Left kidney (tissue), 2 donors: ENCODE data around the gene SSUH2. TPM values are rescaled to one million over a fixed set of nuclear protein-coding genes. Genes with fewer than 3 reads are reported as not detected.
"Not testable (repeated sequence)": the region's sequence is repeated elsewhere in the genome, so short reads cannot be mapped to it uniquely, and the experiment has no call there.

Source experiments
- DNase-seq: peaks from one replicate; pipeline ENCODE4 v3.0.0-alpha.2; 2013
- polyA plus RNA-seq: library from polyadenylated mRNA; unstranded; fragments of 120-200 nt; gene quantifications from one replicate; pipeline ENCODE4 v1.2.1, GENCODE V29; 2013; ENCODE audit not compliant: insufficient read length

The SSUH2 gene
- polyA plus RNA-seq, 1 donor: 4.9 TPM

DNA sequence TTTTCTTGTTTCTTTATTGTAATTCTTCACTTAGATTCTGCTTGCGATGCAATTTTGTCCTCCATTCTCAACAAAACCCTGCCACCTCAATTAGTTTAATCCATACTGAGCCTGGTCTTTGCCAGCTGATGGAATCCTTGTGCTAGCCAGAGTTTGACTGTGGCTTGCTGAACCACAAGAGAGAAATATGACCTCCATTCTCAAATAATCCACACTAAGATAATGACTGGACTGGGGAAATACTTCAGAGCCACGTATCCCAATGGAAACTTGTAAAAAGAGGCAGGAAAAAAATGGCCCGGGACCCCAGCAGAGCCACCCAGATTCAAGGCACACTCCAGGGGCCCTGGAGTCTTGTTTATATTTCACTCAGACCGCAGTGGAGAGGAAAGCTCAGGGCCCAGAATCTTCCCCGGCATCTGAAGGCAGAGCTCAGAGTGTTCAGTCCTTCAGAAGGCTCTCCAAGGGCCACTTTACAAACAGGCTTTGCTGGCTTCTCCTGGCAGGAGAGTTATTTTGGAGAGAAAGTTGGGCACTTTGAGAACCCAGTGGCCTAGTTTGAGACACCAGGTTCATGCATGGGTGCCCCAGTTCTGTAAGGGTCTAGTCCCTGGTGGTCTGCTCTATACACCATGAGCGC lies 62.7 kb downstream of the SSUH2 start:
- no peak for DNase-seq

GRCh38 chr3:8581373-8581772 lies 63.2 kb downstream of the SSUH2 start:
- no peak for DNase-seq

DNA sequence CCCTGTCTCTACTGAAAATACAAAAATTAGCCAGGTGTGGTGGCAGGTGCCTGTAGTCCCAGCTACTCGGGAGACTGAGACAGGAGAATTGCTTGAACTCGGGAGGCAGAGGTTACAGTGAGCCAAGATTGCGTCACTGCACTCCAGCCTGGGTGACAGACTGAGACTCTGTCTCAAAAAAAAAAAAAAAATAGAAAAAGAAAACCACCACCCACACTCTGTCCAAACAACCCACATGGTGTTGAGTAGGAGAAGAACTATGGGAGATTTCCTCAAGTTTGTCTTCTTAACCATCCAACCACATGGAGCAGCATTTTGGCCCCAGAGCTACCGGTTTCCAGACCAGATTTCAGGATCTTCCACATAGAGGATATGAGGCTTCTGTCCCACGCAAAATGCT lies 64.2 kb downstream of the SSUH2 start:
- not testable (repeated sequence) for DNase-seq

- DNase-seq: no peak
Measured at GRCh38 chr3:8579943-8580342, 64.7 kb downstream of the SSUH2 start.

DNA sequence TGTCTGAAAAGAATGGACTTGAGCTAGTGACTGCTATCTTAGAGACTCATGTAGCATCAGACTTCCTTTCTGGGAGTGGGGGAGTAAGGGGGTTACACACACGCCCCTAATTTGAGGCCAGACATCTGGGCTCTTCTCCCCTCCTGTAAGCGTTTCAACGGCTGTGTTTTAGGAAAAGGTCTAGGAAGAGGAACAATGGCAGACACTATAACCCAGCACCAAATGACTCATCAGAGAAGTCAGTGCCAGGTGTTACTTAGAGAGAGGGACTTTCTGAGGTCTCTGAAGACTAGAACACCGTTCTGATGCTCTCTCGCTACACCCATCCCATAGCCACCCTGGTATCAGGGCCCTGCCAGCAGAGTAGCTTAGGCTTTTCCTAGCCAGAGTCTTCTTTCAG lies 65.5 kb downstream of the SSUH2 start:
- no peak for DNase-seq

DNA sequence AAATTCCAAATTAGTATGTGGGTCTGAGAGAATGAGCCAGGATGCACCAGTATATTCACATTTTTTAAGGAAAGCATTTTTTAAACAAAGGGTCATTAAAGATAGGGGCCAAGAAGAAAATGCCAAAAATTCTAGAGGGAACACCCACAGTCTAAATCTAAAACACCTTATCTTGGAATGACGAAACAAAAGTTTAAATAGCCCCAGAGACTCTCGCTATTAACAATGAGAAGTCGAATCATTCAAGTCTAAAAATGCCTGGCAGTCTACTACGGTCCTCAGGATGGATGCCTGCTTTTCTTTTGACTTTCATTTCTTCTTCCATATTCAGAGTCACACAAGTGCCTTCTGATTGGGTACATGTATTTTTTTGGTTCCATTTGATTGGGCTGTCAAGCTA lies 66.3 kb downstream of the SSUH2 start:
- no peak for DNase-seq

- no peak for DNase-seq
Measured at GRCh38 chr3:8576841-8577571, 67.6 kb downstream of the SSUH2 start.

DNA sequence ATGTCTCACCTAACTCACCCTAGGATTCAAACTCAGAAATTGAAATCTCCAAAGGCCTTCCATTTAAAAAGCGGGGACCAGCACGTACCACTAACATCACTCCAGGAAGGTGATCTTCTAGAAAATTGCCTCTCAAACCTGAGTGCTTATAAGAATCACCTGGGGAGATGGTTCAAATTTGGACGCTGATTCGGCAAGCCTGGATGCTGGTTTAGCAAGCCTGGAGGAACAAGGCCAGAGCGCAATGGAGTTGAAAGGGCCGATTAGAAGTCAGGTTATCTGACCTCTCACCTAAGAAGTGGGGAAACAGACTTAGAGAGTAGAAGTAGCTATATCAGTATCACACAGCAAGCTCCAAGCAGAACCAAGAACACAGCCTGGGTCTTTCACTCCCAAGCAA lies 68.2 kb downstream of the SSUH2 start:
- no peak for DNase-seq

DNA sequence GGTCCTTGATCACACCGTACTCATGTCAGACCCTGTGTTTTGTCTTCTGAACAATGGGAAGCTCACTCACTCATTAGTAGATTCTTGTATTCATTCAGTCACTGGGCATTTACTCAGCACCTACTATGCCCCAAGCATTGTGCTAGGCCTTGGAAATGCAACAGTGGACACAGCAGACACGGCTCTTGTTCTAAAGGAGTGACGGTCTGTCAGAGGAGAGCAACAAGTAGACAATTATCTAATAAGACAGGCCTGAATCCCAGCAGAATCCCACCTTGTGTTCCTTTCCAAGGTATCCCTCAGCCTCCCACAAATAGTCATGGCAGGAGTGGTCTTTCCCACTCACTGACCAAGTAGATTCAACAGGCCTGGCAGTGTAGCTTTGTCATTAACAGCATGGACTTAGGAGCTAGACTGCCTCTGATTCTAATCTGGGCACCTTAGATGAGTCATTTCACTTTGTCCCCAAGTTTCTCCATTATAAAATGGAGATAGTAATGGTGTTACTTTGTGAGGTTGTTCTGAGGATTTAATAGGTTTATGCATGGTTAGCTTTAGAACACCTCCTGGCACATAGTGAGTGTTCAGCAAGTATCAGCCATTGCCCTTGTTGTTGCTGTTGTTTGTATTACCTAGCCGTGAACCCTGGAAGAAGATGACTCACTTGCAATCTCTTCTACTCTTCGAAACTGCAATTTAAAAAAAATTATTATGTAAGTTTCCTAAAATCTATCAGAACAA lies 69.1 kb downstream of the SSUH2 start:
- DNase-seq: no peak

- DNase-seq: no peak
Measured at GRCh38 chr3:8574670-8575322, 69.8 kb downstream of the SSUH2 start.

DNA sequence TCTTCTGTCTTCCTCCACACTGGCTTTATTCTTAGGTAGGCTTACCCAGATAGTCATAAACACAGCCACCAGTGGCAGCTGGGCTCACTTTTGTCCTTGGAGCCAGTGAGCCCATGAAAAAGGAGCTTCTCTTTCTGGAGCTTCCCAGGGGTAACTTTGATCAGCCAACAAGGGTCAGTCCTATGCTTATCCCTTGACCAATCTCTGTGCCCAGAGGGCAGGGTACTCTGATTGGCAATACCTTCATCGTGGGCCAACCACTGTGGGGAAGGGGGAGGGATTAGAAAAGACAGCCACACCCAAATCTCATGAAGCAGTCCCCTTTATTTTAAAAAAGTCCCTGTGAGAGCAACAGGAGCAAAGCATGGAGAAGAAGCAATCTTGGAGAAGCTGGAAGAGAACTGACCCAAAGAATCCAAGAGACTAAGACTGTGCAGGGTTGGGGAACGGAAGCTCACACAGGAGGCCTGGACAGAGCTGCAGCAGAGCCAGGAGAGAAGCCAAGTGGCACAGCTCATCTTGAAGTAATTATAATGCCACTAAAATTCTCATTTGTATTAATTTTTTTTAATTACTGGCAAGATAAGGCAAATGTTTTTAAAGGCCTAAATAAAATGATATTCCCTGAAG lies 70.4 kb downstream of the SSUH2 start:
- no peak for DNase-seq

DNA sequence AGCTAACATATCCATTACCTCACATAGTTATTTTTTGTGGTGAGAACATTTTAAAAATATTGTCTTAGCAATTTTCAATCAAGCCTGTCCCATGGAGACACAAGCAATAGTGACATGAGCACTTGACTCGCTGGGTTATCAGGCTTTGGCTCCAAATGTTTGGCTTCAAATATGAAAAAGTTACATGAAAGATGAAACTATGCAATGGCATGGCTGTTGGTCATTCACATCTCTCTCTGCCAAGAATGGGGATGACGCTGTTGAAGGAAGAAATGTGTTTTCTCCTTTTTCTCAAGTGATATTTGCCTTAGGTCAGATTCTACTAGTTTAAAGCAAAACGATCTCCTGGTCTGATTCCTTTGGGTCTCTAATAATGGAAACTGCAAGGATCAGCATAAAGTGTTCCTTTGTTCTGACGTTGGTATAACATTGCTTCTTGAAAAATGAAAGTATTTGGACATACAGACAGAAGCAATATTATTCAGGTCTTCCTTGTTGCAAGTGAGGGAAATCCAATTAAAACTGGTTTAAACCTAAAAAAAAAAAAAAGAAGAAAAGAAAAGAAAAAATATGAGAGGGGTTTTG lies 71.2 kb downstream of the SSUH2 start:
- no peak for DNase-seq

DNA sequence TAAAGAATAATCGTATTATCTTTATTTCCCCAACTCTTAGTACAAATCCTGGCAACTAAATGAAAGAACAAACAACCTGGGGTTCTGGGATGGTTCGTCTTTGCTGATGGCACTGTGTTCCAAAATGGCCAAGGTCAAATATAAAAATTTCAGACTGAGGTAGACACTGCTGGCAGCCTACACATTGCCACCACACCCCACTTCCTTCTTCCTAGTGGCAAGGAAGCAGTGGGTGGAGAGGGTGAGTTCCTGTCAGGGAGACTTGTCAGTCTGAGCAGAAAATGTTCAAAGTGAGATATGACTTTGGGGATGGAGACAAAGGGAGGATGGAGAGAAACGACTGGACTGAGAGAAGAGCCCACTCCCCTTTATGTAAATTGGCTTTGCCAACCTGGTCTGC lies 73.3 kb downstream of the SSUH2 start:
- no peak for DNase-seq

Other genes with a start within 250 kb of the SSUH2 start
- gene LMCD1, start 143.0 kb downstream of the SSUH2 start, polyA plus RNA-seq: 26.4 TPM
- 0.48 TPM for gene CAV3, start 89.0 kb upstream of the SSUH2 start, polyA plus RNA-seq
- gene OXTR, start 124.8 kb upstream of the SSUH2 start, polyA plus RNA-seq: 1.8 TPM